WERI-Rb-1 (cell line): ENCODE data around the gene YIF1B.
"Not testable (repeated sequence)": the region's sequence is repeated elsewhere in the genome, so short reads cannot be mapped to it uniquely, and the experiment has no call there.

Experiments
- DNase-seq: peaks from one replicate; pipeline ENCODE4 v3.0.0-alpha.2; 2020
- H3K27ac ChIP-seq: fragments of 250-450 bp; sonication (Bioruptor Pico); 2 replicates; pipeline ENCODE4 v1.5.1; 2020; ENCODE audit warnings: mild to moderate bottlenecking, moderate library complexity
- H3K27me3 ChIP-seq: fragments of 250-450 bp; sonication (Bioruptor Pico); 2 replicates; pipeline ENCODE4 v1.5.1; 2021; ENCODE audit warnings: mild to moderate bottlenecking, low read depth, moderate library complexity; ENCODE audit not compliant: insufficient read depth, severe bottlenecking
- H3K36me3 ChIP-seq: fragments of 250-450 bp; sonication (Bioruptor Pico); 2 replicates; pipeline ENCODE4 v1.5.1; 2020; ENCODE audit warnings: mild to moderate bottlenecking, moderate library complexity
- H3K4me3 ChIP-seq: 2 replicates; pipeline ENCODE4 v1.5.1; 2011; ENCODE audit warnings: low read depth, mild to moderate bottlenecking, control low read depth, low read length
- H3K9me3 ChIP-seq: fragments of 250-450 bp; sonication (Bioruptor Pico); 2 replicates; pipeline ENCODE4 v1.5.1; 2021; ENCODE audit warnings: mild to moderate bottlenecking, moderate library complexity; ENCODE audit not compliant: severe bottlenecking
- TF ChIP-seq, protein P1 (sequence below): IDR thresholded peaks from 2 replicates; pipeline ENCODE4 v1.5.1; 2011; ENCODE audit warnings: low read depth, mild to moderate bottlenecking, control low read depth, inconsistent platforms, low read length

The YIF1B gene

GRCh38 chr19:38351865-38352395 is 36.2 kb upstream of the YIF1B start:
- Histone ChIP-seq H3K4me3 (no peak overlapping the region), H3K27ac (no peak overlapping the region; the same call in 1 of the 2 replicates), H3K36me3 (no peaks in the 10 kb centered on the region), H3K9me3 (no peaks in the 10 kb centered on the region), H3K27me3 (no peaks in the 10 kb centered on the region)
- peak; percentile 49 for DNase-seq
- TF ChIP-seq, protein P1, sequence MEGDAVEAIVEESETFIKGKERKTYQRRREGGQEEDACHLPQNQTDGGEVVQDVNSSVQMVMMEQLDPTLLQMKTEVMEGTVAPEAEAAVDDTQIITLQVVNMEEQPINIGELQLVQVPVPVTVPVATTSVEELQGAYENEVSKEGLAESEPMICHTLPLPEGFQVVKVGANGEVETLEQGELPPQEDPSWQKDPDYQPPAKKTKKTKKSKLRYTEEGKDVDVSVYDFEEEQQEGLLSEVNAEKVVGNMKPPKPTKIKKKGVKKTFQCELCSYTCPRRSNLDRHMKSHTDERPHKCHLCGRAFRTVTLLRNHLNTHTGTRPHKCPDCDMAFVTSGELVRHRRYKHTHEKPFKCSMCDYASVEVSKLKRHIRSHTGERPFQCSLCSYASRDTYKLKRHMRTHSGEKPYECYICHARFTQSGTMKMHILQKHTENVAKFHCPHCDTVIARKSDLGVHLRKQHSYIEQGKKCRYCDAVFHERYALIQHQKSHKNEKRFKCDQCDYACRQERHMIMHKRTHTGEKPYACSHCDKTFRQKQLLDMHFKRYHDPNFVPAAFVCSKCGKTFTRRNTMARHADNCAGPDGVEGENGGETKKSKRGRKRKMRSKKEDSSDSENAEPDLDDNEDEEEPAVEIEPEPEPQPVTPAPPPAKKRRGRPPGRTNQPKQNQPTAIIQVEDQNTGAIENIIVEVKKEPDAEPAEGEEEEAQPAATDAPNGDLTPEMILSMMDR: peak; percentile 35; the same call in 1 of the 2 replicates

- no peak for DNase-seq
Observed at GRCh38 chr19:38350883-38351282, 35.1 kb upstream of the YIF1B start.

DNA sequence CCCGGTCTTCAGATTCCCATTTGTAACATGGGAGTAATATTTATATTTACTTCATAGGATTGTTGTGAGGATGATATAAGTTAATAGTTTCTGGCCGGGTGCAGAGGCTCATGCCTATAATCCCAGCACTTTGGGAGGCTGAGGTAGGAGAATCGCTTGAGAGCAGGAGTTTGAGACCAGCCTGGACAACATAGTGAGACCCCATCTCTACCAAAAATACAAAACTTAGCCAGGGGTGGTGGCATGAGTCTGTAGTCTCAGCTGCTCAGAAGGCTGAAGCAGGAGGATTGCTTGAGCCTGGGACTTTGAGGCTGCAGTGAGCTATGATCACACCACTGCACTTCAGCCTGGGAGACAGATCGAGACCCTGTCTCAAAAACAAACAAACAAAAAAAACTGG is 31.1 kb upstream of the YIF1B start:
- DNase-seq: no peak
- no peak overlapping the region for H3K27ac ChIP-seq
- H3K27me3 ChIP-seq: no peaks in the 10 kb centered on the region
- TF ChIP-seq, protein P1: no peak
- H3K4me3 ChIP-seq: no peak overlapping the region
- no peaks in the 10 kb centered on the region; the same call in 1 of the 2 replicates for H3K36me3 ChIP-seq
- no peaks in the 10 kb centered on the region for H3K9me3 ChIP-seq

More at GRCh38 chr19:38350883-38351282, 35.1 kb upstream of the YIF1B start:
- H3K36me3 ChIP-seq: no peaks in the 10 kb centered on the region; the same call in 1 of the 2 replicates
- no peak overlapping the region for H3K27ac ChIP-seq
- no peaks in the 10 kb centered on the region for H3K9me3 ChIP-seq
- H3K4me3 ChIP-seq: no peak overlapping the region
- TF ChIP-seq, protein P1: no peak
- H3K27me3 ChIP-seq: no peaks in the 10 kb centered on the region

DNA sequence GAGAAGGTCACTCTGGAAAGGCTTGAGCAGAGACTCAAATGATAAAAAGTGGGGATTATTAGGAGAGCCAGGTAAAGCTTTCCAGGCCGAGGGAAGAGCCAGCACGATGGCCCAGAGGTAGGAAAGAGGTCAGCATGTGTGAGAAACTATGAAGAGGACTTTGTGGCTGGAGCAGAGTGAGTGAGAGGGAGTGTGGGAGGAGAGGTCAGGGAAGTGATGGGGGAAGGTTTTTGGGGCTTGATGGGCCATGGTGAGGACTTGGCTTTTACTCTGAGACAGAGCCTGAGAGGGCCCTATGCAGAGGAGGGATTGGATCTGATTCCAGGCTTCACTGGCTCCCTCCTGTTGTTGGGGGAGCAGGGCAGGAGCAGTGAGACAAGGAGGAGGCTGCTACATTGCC is 25.2 kb upstream of the YIF1B start:
- DNase-seq: no peak
- TF ChIP-seq, protein P1: no peak
- H3K36me3 ChIP-seq: peaks cover 3% of the 10 kb centered on the region
- H3K27me3 ChIP-seq: no peaks in the 10 kb centered on the region
- no peaks in the 10 kb centered on the region for H3K9me3 ChIP-seq
- H3K27ac ChIP-seq: no peak overlapping the region
- H3K4me3 ChIP-seq: no peak overlapping the region

- not testable (repeated sequence) for H3K9me3 ChIP-seq, H3K36me3 ChIP-seq, H3K27me3 ChIP-seq, H3K4me3 ChIP-seq
- peak overlapping the region; percentile 87 for H3K27ac ChIP-seq
- DNase-seq: peak; percentile 60
Observed at GRCh38 chr19:38339011-38339410, 23.3 kb upstream of the YIF1B start.

DNA sequence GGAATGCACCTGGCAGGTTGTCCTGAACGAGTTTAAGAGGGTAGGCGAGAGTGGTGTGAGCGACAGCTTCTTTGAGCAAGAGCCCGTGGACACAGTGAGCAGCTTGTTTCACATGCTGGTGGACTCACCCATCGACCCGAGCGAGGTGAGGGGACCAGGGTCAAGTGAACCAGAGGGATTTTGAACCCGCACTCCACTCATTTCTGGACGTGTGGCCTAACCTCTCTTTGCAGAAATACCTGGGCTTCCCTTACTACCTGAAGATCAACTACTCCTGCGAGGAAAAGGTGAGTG is 21.6 kb upstream of the YIF1B start:
- TF ChIP-seq, protein P1: no peak
- Histone ChIP-seq H3K27ac (peak overlapping the region; percentile 74), H3K9me3 (no peaks in the 10 kb centered on the region)

More for the DNA sequence above, 21.6 kb upstream of the YIF1B start:
- no peak for DNase-seq
- Histone ChIP-seq H3K36me3 (peaks cover 3% of the 10 kb centered on the region), H3K27me3 (no peaks in the 10 kb centered on the region), H3K4me3 (peak overlapping the region; percentile 73)
